ENCODE data around the gene MMS19. TPM values are rescaled to one million over a fixed set of nuclear protein-coding genes. Genes with fewer than 3 reads are reported as not detected.
"Not testable (repeated sequence)": the region's sequence is repeated elsewhere in the genome, so short reads cannot be mapped to it uniquely, and the experiment has no call there.

MMS19 gene
- total RNA-seq, 2 donors from 2014 or later, result 46.8 to 108 TPM

DNA sequence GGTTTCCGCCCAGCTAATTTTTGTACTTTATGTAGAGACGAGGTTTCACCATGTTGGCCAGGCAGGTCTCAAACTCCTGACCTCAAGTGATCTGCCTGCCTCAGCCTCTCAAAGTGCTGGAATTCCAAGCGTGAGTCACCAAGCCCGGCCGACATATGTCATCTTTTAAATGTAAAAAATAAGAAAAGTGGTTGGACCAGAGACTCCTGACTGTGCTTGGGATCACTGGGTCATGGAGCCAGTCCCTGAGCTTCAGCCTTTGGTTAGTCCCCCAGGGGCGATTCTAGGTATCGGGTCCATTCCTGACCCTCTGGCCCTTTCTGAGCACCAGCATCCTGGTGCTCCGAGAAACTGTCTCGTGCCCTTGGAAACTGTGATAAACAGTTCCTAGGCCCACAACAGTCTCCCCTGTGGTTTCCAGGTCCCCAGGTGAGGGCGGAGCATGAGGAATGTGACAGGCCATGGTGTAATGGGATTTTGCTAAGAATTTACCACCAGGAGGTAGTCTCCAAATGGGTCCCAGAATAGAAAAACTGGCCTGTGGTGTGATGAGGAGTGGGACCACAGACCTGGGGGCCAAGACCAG, 33.3 kb upstream of the MMS19 start:
- no peaks in the 10 kb centered on the region for H3K4me1 ChIP-seq (ENCODE audit: control insufficient read depth in 1 of 2, low read depth in 2 of 2)
- H3K27me3 ChIP-seq (replicated peaks; ENCODE audit: insufficient read depth), result no peaks in the 10 kb centered on the region
- no peaks in the 10 kb centered on the region for H3K9me3 ChIP-seq
- no peak overlapping the region for H3K4me3 ChIP-seq
- no peaks in the 10 kb centered on the region for H3K36me3 ChIP-seq
- no peak overlapping the region for H3K27ac ChIP-seq
- TF ChIP-seq, protein P1, sequence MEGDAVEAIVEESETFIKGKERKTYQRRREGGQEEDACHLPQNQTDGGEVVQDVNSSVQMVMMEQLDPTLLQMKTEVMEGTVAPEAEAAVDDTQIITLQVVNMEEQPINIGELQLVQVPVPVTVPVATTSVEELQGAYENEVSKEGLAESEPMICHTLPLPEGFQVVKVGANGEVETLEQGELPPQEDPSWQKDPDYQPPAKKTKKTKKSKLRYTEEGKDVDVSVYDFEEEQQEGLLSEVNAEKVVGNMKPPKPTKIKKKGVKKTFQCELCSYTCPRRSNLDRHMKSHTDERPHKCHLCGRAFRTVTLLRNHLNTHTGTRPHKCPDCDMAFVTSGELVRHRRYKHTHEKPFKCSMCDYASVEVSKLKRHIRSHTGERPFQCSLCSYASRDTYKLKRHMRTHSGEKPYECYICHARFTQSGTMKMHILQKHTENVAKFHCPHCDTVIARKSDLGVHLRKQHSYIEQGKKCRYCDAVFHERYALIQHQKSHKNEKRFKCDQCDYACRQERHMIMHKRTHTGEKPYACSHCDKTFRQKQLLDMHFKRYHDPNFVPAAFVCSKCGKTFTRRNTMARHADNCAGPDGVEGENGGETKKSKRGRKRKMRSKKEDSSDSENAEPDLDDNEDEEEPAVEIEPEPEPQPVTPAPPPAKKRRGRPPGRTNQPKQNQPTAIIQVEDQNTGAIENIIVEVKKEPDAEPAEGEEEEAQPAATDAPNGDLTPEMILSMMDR (IDR thresholded peaks at IDR 0.05), result no peak
- ATAC-seq (ENCODE audit: insufficient number of reproducible peaks, low FRiP score, low read depth) (no peak), DNase-seq (ENCODE audit: low spot score) (no peak)

DNA sequence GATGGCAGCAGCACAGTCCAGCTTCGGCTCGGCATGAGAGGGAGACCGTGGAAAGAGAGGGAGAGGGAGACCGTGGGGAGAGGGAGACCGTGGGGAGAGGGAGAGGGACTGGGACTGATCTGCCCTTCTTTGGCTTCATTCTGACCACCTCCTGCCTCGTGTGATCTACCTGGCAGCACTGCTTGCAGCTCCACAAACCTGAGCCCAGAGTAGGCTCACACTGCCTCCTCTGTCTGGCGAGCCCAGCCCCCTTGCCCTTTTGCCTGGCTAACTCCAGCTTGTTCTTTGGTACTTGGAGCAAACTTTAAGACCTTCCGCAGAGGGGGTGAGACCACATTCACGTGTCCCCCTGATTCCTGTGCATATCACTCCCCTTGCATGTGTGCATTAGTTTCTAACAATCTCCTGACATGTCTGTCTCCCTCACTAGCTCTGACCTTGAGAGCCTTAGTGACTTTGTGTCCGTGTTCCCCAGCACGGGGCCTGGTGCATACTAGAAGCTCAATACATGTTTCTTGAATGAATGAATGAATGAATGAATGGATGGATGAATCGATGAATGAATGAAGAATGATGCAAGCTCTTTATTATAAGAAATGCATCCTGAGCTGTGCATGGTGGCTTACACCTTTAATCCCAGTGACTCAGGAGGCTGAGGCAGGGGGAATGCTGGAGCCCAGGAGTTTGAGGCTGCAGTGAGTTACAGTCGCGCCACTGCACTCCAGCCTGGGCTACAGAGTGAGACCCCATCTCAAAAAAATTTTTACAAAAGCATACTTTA, 31.7 kb upstream of the MMS19 start:
- Histone ChIP-seq H3K9me3 (no peaks in the 10 kb centered on the region), H3K4me3 (no peak overlapping the region), H3K27ac (no peak overlapping the region), H3K27me3 (replicated peaks; ENCODE audit: insufficient read depth) (no peaks in the 10 kb centered on the region), H3K4me1 (ENCODE audit: control insufficient read depth in 1 of 2, low read depth in 2 of 2) (no peaks in the 10 kb centered on the region), H3K36me3 (no peaks in the 10 kb centered on the region)
- DNase-seq (ENCODE audit: low spot score), result no peak
- ATAC-seq (ENCODE audit: insufficient number of reproducible peaks, low FRiP score, low read depth), result no peak
- TF ChIP-seq, protein P1 (IDR thresholded peaks at IDR 0.05), result no peak

DNA sequence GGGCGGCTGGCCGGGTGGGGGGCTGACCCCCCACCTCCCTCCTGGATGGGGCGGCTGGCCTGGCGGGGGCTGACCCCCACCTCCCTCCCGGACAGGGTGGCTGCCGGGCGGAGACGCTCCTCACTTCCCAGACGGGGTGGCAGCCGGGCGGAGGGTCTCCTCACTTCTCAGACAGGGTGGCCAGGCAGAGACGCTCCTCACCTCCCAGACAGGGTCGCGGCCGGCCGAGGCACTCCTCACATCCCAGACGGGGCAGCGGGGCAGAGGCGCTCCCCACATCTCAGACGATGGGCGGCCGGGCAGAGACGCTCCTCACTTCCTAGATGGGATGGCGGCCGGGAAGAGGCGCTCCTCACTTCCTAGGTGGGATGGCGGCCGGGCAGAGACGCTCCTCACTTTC, 30.7 kb upstream of the MMS19 start:
- not testable (repeated sequence) for H3K9me3 ChIP-seq; H3K4me1 ChIP-seq (ENCODE audit: control insufficient read depth in 1 of 2, low read depth in 2 of 2); H3K4me3 ChIP-seq; ATAC-seq (ENCODE audit: insufficient number of reproducible peaks, low FRiP score, low read depth); DNase-seq (ENCODE audit: low spot score); H3K27me3 ChIP-seq (replicated peaks; ENCODE audit: insufficient read depth); H3K27ac ChIP-seq; H3K36me3 ChIP-seq

DNA sequence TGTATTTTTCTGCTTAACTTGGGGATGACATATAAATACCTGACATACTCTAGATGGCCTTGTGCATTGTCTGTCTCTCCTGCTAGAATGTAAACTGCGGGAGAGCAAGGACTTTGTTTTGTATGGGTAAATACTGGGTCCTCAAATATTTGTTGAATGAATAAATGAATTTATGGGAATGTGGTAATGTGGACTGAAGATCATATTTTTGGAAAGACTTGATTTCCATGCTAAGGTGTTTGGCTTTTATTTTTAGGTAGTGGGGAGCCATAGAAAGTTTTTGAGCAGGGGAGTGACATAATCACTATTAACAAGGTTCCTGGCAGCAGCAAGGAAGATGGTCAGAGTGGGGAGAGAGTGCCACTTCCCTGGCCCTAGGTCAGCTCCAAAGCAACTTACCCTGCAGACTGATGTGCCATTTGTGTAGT, 27.5 kb upstream of the MMS19 start:
- no peaks in the 10 kb centered on the region for H3K4me1 ChIP-seq (ENCODE audit: control insufficient read depth in 1 of 2, low read depth in 2 of 2)
- ATAC-seq (ENCODE audit: insufficient number of reproducible peaks, low FRiP score, low read depth) (no peak), DNase-seq (ENCODE audit: low spot score) (no peak)
- TF ChIP-seq, protein P1 (IDR thresholded peaks at IDR 0.05), result no peak
- no peaks in the 10 kb centered on the region for H3K27me3 ChIP-seq (replicated peaks; ENCODE audit: insufficient read depth)
- no peak overlapping the region for H3K27ac ChIP-seq
- H3K9me3 ChIP-seq, result no peaks in the 10 kb centered on the region
- H3K4me3 ChIP-seq, result no peak overlapping the region
- H3K36me3 ChIP-seq, result no peaks in the 10 kb centered on the region

DNA sequence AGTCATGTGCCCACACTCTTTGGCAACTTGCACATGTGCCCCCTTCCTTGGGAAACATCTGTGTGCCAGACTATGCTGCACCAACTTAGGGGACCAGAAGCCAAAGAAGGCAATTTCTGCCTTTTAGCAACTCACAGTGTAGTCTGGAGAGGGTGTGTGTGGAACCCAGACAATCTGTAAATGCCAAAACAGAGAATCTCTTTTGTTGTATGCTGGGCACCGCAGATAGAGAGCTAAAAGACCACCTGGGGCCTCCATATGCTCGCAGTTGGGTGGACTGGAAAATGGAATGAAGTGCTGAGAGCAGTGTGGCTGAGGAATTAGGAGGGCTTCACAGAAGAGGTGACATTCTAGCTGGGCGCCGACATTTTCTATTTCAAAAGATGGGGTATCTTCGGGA, 26.9 kb upstream of the MMS19 start:
- H3K36me3 ChIP-seq, result no peaks in the 10 kb centered on the region
- no peaks in the 10 kb centered on the region for H3K4me1 ChIP-seq (ENCODE audit: control insufficient read depth in 1 of 2, low read depth in 2 of 2)
- no peaks in the 10 kb centered on the region for H3K27me3 ChIP-seq (replicated peaks; ENCODE audit: insufficient read depth)
- no peak for ATAC-seq (ENCODE audit: insufficient number of reproducible peaks, low FRiP score, low read depth)
- no peak overlapping the region for H3K4me3 ChIP-seq
- TF ChIP-seq, protein P1 (IDR thresholded peaks at IDR 0.05), result no peak
- no peak for DNase-seq (ENCODE audit: low spot score)
- H3K9me3 ChIP-seq, result no peaks in the 10 kb centered on the region
- no peak overlapping the region for H3K27ac ChIP-seq

All from thoracic aorta (tissue), 2 donors.